Stimulated activated effector memory CD8-positive, alpha-beta T cell treated with anti-CD3 and anti-CD28 coated beads, Interleukin-12 subunit alpha, Interleukin-12 subunit beta, amount 100 ng/mL, for 72 hours (primary cell): ENCODE measurements around the gene CLMN.

Experiments used
- ATAC-seq: fragments of 150-1000 bp; cut with Tn5 transposase; 2 replicates; pipeline ENCODE4 v1.10.0; 2021
- DNase-seq, 2 donors: peaks; one replicate each; pipeline ENCODE4 v3.0.0; 2021 to 2022; ENCODE audit warnings: low spot score in 2 of 2
- H3K27ac Mint-ChIP-seq: one replicate; pipeline ENCODE4 v1.8.0; 2022; ENCODE audit warnings: mild to moderate bottlenecking, mixed read lengths
- H3K36me3 Mint-ChIP-seq: one replicate; pipeline ENCODE4 v1.8.0; 2022; ENCODE audit warnings: mild to moderate bottlenecking, mixed read lengths
- H3K4me1 Mint-ChIP-seq: one replicate; pipeline ENCODE4 v1.8.0; 2022; ENCODE audit warnings: mixed read lengths
- H3K4me3 Mint-ChIP-seq: one replicate; pipeline ENCODE4 v1.8.0; 2022; ENCODE audit warnings: mild to moderate bottlenecking, mixed read lengths
- H3K9me3 Mint-ChIP-seq: one replicate; pipeline ENCODE4 v1.8.0; 2022; ENCODE audit warnings: mixed read lengths

The CLMN gene

DNA sequence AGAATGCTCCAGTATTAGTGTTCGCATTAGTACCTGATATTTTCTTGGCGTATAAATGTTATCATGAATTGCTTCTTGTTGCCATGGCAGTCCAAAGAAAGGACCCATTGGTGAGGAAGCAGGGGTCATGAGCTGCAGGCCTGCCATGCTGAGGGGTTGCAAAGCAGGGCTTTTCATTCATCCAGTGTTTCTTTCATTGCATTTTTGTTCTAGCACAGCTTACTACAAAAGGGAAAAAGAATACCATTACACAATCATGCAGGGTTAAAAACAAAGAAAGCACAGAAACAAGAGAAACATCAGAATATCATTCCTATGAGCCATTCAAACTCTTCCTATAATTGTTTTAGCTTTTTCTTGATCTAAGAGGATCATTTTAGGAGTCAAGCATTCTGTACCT lies 186.4 kb downstream of the CLMN start:
- no peak overlapping the region for H3K4me3 Mint-ChIP-seq
- no peak overlapping the region for H3K27ac Mint-ChIP-seq
- peaks cover 60% of the 10 kb centered on the region for H3K36me3 Mint-ChIP-seq
- DNase-seq (no peak), ATAC-seq (no peak)
- H3K9me3 Mint-ChIP-seq = peaks cover 3% of the 10 kb centered on the region
- peaks cover 39% of the 10 kb centered on the region for H3K4me1 Mint-ChIP-seq

DNA sequence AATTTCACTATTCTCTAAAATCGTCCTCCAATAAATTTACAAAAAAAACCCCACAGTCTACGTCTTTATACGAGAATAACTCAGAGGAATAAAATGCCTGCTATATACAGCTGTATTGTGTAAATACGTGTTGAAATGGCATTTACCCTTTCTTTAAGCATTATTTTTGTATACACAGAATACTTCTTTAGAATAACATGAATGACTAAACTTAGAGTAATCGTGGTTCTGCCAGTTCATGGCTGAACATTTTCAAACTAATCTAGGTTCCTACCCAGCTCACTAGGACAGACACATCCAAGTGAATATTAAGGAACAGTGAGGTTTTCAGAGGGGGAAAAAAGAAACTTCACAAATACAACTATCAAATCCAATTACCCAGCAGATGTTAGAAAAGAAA lies 186.9 kb downstream of the CLMN start:
- ATAC-seq (no peak), DNase-seq (no peak)
- Mint-ChIP-seq H3K27ac (no peak overlapping the region), H3K4me1 (peaks cover 38% of the 10 kb centered on the region), H3K4me3 (no peak overlapping the region), H3K36me3 (peaks cover 66% of the 10 kb centered on the region), H3K9me3 (peaks cover 3% of the 10 kb centered on the region)
